Suprapubic skin (tissue), 4 donors: ENCODE results near the gene MYH10.

Source experiments
- CTCF ChIP-seq, 2 donors: fragments of 200-600 bp in 1 of 2; fragments of 450-650 bp in 1 of 2; sonication (generic) in 1 of 2; IDR thresholded peaks; one replicate each; pipeline ENCODE4 v1.5.1; 2016 to 2019; ENCODE audit warnings: antibody characterized with exemption in 2 of 2, mild to moderate bottlenecking in 1 of 2, moderate library complexity in 1 of 2
- POLR2A ChIP-seq, 2 donors: fragments of 450-650 bp; IDR thresholded peaks; one replicate each; pipeline ENCODE4 v1.6.1; 2017; ENCODE audit warnings: antibody characterized with exemption in 2 of 2, mild to moderate bottlenecking in 2 of 2, moderate library complexity in 2 of 2
- POLR2AphosphoS5 ChIP-seq, 3 donors: sonication (generic); formaldehyde crosslinking; IDR thresholded peaks; one replicate each; pipeline ENCODE4 v1.6.1; 2017; ENCODE audit warnings: antibody characterized with exemption in 3 of 3

GRCh38 chr17:8473451-8474192 lies 156.9 kb downstream of the MYH10 start:
- TF ChIP-seq POLR2A (IDR thresholded peaks at IDR 0.05) (no peak), CTCF (IDR thresholded peaks at IDR 0.05) (no peak), POLR2AphosphoS5 (IDR thresholded peaks at IDR 0.05) (no peak)
